Gastroesophageal sphincter (tissue), 4 donors: ENCODE measurements around the gene ZFHX2. TPM values are rescaled to one million over a fixed set of nuclear protein-coding genes. Genes with fewer than 3 reads are reported as not detected.
"Not testable (repeated sequence)": the region's sequence is repeated elsewhere in the genome, so short reads cannot be mapped to it uniquely, and the experiment has no call there.

Source experiments
- ATAC-seq: fragments of 150-250 bp; one replicate; pipeline ENCODE4 v1.9.1; 2016; ENCODE audit warnings: mild to moderate bottlenecking, moderate library complexity
- H3K27ac ChIP-seq, 4 donors: fragments of 200-600 bp; sonication (generic) in 3 of 4; 1 replicate in 3 of 4; 2 replicates in 1 of 4; pipeline ENCODE4 v1.5.1; 2016 to 2019
- H3K27me3 ChIP-seq: fragments of 200-600 bp; sonication (generic); one replicate; pipeline ENCODE4 v1.5.1; 2019
- H3K36me3 ChIP-seq, 2 donors: fragments of 200-600 bp; sonication (generic); one replicate each; pipeline ENCODE4 v1.5.1; 2019; ENCODE audit warnings: control low read depth in 1 of 2
- H3K4me1 ChIP-seq, 3 donors: fragments of 200-600 bp; sonication (generic); 1 replicate in 2 of 3; 2 replicates in 1 of 3; pipeline ENCODE4 v1.5.1; 2016 to 2019; ENCODE audit warnings: control low read depth in 2 of 3
- H3K4me3 ChIP-seq, 2 donors: fragments of 200-600 bp; sonication (generic); one replicate each; pipeline ENCODE4 v1.5.1; 2019; ENCODE audit warnings: mild to moderate bottlenecking in 1 of 2, moderate library complexity in 1 of 2
- H3K9me3 ChIP-seq, 3 donors: fragments of 200-600 bp; sonication (generic); one replicate each; pipeline ENCODE4 v1.5.1; 2017 to 2019; ENCODE audit warnings: control low read depth in 2 of 3
- EP300 ChIP-seq: sonication (generic); formaldehyde crosslinking; IDR thresholded peaks from one replicate; pipeline ENCODE4 v1.6.1; 2017; ENCODE audit warnings: antibody characterized with exemption, mild to moderate bottlenecking
- POLR2A ChIP-seq, 2 donors: fragments of 450-650 bp; IDR thresholded peaks; one replicate each; pipeline ENCODE4 v1.6.1; 2017; ENCODE audit warnings: antibody characterized with exemption in 2 of 2, mild to moderate bottlenecking in 2 of 2, moderate library complexity in 1 of 2
- POLR2AphosphoS5 ChIP-seq: sonication (generic); formaldehyde crosslinking; IDR thresholded peaks from one replicate; pipeline ENCODE4 v1.6.1; 2017; ENCODE audit warnings: antibody characterized with exemption
- WGBS, 2 donors: methylation state at CpG; one replicate each; pipeline ENCODE4 v1.1.5; 2018; ENCODE audit warnings: low coverage in 1 of 2; 5-methylcytosine and 5-hydroxymethylcytosine counted together
- total RNA-seq, 4 donors: library from RNA; depleted of rRNA; stranded (reverse); fragments of >200 nt; gene quantifications; one replicate each; pipeline ENCODE4 v1.1.0, GENCODE V29; 2016
- TF ChIP-seq, protein P1 (sequence below), 4 experiments: fragments of 200-600 bp in 2 of 4; fragments of 450-650 bp in 2 of 4; sonication (generic) in 1 of 4; IDR thresholded peaks; one replicate each; pipeline ENCODE4 v1.5.1; 2017 to 2019; ENCODE audit warnings: antibody characterized with exemption in 4 of 4, mild to moderate bottlenecking in 2 of 4, moderate library complexity in 2 of 4

Gene ZFHX2
- total RNA-seq, 4 donors from 2014 or later = 0.13 to 2.5 (median 1.2) TPM

DNA sequence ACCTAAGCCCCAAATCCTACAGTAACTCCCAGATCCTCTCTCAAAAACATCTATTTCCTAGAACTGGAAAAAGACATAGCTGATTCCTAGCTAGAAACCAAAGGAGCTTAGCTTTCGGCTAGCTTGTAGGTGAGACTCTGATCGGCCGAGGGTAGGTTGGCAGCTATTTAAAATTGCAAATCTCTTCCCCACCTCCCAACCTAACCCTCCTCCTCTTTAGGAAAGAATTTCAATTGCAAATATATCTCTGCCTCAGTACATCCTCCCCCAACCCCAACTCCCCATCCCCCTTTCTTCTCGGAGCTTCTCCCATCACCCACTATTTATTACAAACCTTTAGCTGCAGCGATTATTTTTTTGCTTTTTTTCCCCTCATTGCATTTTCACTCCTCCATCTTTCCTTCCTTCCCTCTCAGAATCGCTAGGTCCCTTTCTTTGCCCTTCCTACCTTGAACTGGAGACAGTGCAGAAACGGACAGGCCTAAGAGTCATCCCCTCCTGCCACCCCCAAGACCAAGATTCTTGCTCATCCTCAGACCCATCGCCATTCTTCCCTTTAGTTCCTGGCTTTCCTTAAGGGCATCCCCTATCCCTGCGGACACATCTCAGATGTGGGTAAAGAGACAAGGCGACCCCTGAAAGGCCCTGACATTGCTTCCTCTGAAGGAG is 13.4 kb downstream of the ZFHX2 start:
- Histone ChIP-seq H3K9me3 (no peaks in the 10 kb centered on the region), H3K27me3 (no peaks in the 10 kb centered on the region), H3K4me3 (no peak overlapping the region), H3K27ac (no peak overlapping the region), H3K4me1 (peaks cover 0 to 4% (median 0%) of the 10 kb centered on the region in 3 donors), H3K36me3 (peaks cover 0 to 20% of the 10 kb centered on the region in 2 donors)
- 39 to 64% methylated on average over 4 to 10 of the region's 10 CpGs for WGBS, 2 donors
- ATAC-seq = no peak
- TF ChIP-seq EP300 = no peak
- no peak for TF ChIP-seq POLR2AphosphoS5
- no peak for TF ChIP-seq POLR2A (IDR thresholded peaks at IDR 0.05)
- TF ChIP-seq, protein P1, sequence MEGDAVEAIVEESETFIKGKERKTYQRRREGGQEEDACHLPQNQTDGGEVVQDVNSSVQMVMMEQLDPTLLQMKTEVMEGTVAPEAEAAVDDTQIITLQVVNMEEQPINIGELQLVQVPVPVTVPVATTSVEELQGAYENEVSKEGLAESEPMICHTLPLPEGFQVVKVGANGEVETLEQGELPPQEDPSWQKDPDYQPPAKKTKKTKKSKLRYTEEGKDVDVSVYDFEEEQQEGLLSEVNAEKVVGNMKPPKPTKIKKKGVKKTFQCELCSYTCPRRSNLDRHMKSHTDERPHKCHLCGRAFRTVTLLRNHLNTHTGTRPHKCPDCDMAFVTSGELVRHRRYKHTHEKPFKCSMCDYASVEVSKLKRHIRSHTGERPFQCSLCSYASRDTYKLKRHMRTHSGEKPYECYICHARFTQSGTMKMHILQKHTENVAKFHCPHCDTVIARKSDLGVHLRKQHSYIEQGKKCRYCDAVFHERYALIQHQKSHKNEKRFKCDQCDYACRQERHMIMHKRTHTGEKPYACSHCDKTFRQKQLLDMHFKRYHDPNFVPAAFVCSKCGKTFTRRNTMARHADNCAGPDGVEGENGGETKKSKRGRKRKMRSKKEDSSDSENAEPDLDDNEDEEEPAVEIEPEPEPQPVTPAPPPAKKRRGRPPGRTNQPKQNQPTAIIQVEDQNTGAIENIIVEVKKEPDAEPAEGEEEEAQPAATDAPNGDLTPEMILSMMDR (IDR thresholded peaks at IDR 0.05) = no peak

DNA sequence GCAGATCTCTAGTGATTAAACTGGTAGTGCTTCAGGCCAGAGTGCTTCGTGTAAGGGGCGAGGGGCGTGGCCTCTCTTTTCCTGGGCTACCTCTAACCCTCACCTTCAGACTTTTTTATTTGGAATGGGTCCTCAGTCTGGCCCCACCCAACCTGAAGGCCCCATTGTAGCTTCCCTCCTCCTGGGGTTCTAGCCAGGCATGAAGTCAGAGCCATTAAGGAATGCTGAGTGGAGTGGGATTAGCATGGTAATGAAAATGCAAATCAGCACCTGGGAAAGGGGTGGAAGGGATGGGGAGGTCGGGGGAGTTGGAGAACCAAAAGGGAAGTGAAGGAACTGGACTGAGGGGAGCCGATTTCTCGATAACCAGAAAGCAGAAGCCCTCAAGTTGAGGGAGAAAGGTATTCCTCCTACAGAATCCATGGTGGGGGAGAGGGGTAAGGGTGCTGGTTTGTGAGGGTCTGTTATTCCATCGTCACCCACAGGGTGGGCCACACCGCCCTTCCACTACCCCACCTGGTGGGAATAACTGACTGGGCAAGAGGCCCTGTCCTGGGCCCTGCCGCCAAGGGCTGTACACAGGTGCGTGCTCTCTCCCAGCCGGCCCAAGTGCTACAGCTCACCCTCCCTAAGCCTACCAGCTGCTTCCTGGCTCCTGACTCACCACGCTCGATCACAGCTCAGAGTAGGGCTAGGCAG is 14.1 kb downstream of the ZFHX2 start:
- Histone ChIP-seq H3K27me3 (no peaks in the 10 kb centered on the region), H3K27ac (no peak overlapping the region), H3K4me1 (peaks cover 0 to 4% (median 0%) of the 10 kb centered on the region in 3 donors), H3K4me3 (no peak overlapping the region), H3K9me3 (no peaks in the 10 kb centered on the region), H3K36me3 (peaks cover 0 to 22% of the 10 kb centered on the region in 2 donors)
- WGBS, 2 donors = 52 to 80% methylated on average over 5 to 10 of the region's 13 CpGs
- no peak for TF ChIP-seq EP300
- no peak for TF ChIP-seq POLR2AphosphoS5
- TF ChIP-seq POLR2A (IDR thresholded peaks at IDR 0.05) = no peak
- TF ChIP-seq, protein P1 (IDR thresholded peaks at IDR 0.05) = no peak
- ATAC-seq = no peak

DNA sequence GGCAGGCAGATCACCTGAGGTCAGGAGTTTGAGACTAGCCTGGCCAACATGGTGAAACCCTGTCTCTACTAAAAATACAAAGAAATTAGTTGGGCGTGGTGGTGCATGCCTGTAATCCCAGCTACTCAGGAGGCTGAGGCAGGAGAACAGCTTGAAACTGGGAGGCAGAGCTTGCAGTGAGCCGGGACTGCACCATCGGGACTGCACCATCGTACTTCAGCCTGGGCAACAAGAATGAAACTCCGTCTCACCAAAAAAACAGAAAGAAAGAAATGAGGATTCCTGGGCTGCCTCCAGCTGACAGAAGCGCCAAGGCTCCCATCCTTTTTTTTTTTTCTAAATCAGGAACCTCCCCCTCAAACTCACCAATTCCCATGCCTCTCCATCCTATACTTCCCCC is 14.7 kb downstream of the ZFHX2 start:
- peaks cover 0 to 22% of the 10 kb centered on the region in 2 donors for H3K36me3 ChIP-seq
- H3K4me3 ChIP-seq, H3K27me3 ChIP-seq, H3K4me1 ChIP-seq, H3K9me3 ChIP-seq, H3K27ac ChIP-seq, ATAC-seq: not testable (repeated sequence)
- 88 to 90% methylated on average over 3 to 6 of the region's 6 CpGs for WGBS, 2 donors

DNA sequence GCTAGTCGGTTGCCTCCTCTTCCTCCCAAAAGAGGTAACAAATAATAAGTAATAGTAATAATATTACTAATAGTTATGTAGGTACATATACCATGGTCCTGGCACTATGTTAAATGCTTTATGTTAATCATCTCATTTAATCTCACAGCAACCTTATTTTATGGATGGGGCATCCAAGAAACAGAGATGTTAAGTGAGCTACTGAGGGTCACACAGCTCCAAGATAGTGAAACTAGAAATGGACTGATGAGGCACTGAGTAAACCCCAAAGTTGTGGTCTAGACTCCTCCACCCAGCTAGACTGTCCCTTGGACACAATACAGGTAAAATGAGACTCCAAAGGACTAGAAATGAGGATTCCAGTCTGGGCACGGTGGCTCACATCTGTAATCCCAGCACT is 15.1 kb downstream of the ZFHX2 start:
- Histone ChIP-seq H3K27ac (no peak overlapping the region), H3K9me3 (no peaks in the 10 kb centered on the region), H3K27me3 (no peaks in the 10 kb centered on the region), H3K36me3 (peaks cover 0 to 22% of the 10 kb centered on the region in 2 donors), H3K4me1 (peaks cover 0 to 4% (median 0%) of the 10 kb centered on the region in 3 donors), H3K4me3 (no peak overlapping the region)
- no peak for TF ChIP-seq POLR2A (IDR thresholded peaks at IDR 0.05)
- 71 to 83% methylated on average over 1 of the region's 2 CpGs for WGBS, 2 donors
- no peak for ATAC-seq

DNA sequence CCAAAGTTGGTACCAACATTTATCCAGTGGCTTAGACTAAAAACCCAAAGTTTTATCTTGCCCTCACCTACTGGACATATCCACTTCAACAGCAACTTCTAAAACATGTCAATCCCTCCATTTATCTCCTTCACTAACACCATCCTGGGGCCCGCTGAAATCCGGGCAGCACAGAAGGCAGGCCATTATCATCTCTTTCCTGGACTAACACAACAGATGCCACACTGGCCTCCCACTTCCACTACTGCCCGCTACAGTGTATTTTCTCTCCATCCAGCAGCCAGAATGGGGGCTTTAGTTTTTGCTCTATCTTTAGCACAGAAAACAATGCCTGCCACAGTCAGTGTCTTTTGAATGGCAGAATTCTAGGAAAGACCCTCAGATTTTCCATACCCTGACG is 15.6 kb downstream of the ZFHX2 start:
- ATAC-seq = no peak
- Histone ChIP-seq H3K27ac (no peak overlapping the region), H3K4me3 (no peak overlapping the region), H3K9me3 (no peaks in the 10 kb centered on the region), H3K27me3 (no peaks in the 10 kb centered on the region), H3K4me1 (peaks cover 0 to 4% (median 0%) of the 10 kb centered on the region in 3 donors), H3K36me3 (peaks cover 0 to 22% of the 10 kb centered on the region in 2 donors)
- TF ChIP-seq EP300 (no peak), POLR2A (IDR thresholded peaks at IDR 0.05) (no peak), POLR2AphosphoS5 (no peak)
- TF ChIP-seq, protein P1 (IDR thresholded peaks at IDR 0.05) = no peak
- WGBS, 2 donors = 68 to 70% methylated on average over 2 to 4 of the region's 4 CpGs
